HepG2 (cell line): Measurements from ENCODE around the gene CNPY4. TPM values are rescaled to one million over a fixed set of nuclear protein-coding genes. Genes with fewer than 3 reads are reported as not detected.

Source experiments
- ARID2 ChIP-seq: sonication (generic); formaldehyde crosslinking; IDR thresholded peaks from 2 replicates; pipeline ENCODE4 v1.8.1; 2022; ENCODE audit warnings: mild to moderate bottlenecking, missing genetic modification reagents, borderline replicate concordance
- ATF5 ChIP-seq: sonication (generic); formaldehyde crosslinking; IDR thresholded peaks from 2 replicates; pipeline ENCODE4 v1.4.0; 2020; ENCODE audit warnings: mild to moderate bottlenecking, low read depth, missing genetic modification reagents
- E2F2 ChIP-seq: sonication (generic); formaldehyde crosslinking; IDR thresholded peaks from 2 replicates; pipeline ENCODE4 v1.4.0; 2020; ENCODE audit warnings: missing genetic modification reagents, borderline replicate concordance
- FOSL2 ChIP-seq: sonication (generic); formaldehyde crosslinking; IDR thresholded peaks from 2 replicates; pipeline ENCODE4 v1.4.0; 2020; ENCODE audit warnings: missing genetic modification reagents
- GLMP ChIP-seq: sonication (generic); formaldehyde crosslinking; IDR thresholded peaks from 2 replicates; pipeline ENCODE4 v1.9.0; 2021; ENCODE audit warnings: missing genetic modification reagents, mild to moderate bottlenecking, borderline replicate concordance
- HNRNPK ChIP-seq: fragments of 200-400 bp; formaldehyde crosslinking; IDR thresholded peaks from 2 replicates; pipeline ENCODE4 v1.6.1; 2018; ENCODE audit warnings: low read length, low read depth, moderate library complexity, mild to moderate bottlenecking; ENCODE audit not compliant: poor library complexity, severe bottlenecking
- MLXIP ChIP-seq: sonication (generic); formaldehyde crosslinking; IDR thresholded peaks from 2 replicates; pipeline ENCODE4 v1.9.0; 2021; ENCODE audit warnings: missing genetic modification reagents, borderline replicate concordance
- NFAT5 ChIP-seq: sonication (generic); formaldehyde crosslinking; IDR thresholded peaks from 2 replicates; pipeline ENCODE4 v1.4.0; 2020; ENCODE audit warnings: missing genetic modification reagents
- NR1H2 ChIP-seq: sonication (generic); formaldehyde crosslinking; IDR thresholded peaks from 2 replicates; pipeline ENCODE4 v1.8.1; 2022; ENCODE audit warnings: low read depth, missing genetic modification reagents, borderline replicate concordance
- PRPF4 ChIP-seq: fragments of 200-400 bp; formaldehyde crosslinking; IDR thresholded peaks from 2 replicates; pipeline ENCODE4 v1.6.1; 2016; ENCODE audit warnings: low read length, low read depth; ENCODE audit not compliant: poor library complexity, severe bottlenecking
- RCOR2 ChIP-seq: IDR thresholded peaks from 2 replicates; pipeline ENCODE4 v1.6.1; 2016; ENCODE audit warnings: missing biosample characterization, missing genetic modification reagents
- SATB2 ChIP-seq: sonication (generic); formaldehyde crosslinking; IDR thresholded peaks from 2 replicates; pipeline ENCODE4 v1.5.0; 2020; ENCODE audit warnings: missing genetic modification reagents
- SNRNP70 ChIP-seq: fragments of 200-400 bp; formaldehyde crosslinking; IDR thresholded peaks from 2 replicates; pipeline ENCODE4 v1.6.1; 2017; ENCODE audit warnings: mild to moderate bottlenecking, low read depth, low read length, moderate library complexity
- SRY ChIP-seq: sonication (generic); formaldehyde crosslinking; IDR thresholded peaks from 2 replicates; pipeline ENCODE4 v1.8.0; 2022; ENCODE audit warnings: mild to moderate bottlenecking, missing genetic modification reagents
- STAT5B ChIP-seq: sonication (generic); formaldehyde crosslinking; IDR thresholded peaks from 2 replicates; pipeline ENCODE4 v1.4.0; 2020; ENCODE audit warnings: missing genetic modification reagents
- TCF7L2 ChIP-seq: IDR thresholded peaks from 2 replicates; pipeline ENCODE4 v1.6.1; 2011; ENCODE audit warnings: mild to moderate bottlenecking, low read depth, low read length, moderate library complexity
- ZBTB42 ChIP-seq: sonication (generic); formaldehyde crosslinking; IDR thresholded peaks from 2 replicates; pipeline ENCODE4 v1.5.0; 2020; ENCODE audit warnings: mild to moderate bottlenecking, missing genetic modification reagents
- ZNF557 ChIP-seq: sonication (generic); formaldehyde crosslinking; IDR thresholded peaks from 2 replicates; pipeline ENCODE4 v1.4.0; 2020; ENCODE audit warnings: missing genetic modification reagents
- polyA plus RNA-seq, 8 experiments: library from polyadenylated mRNA; depleted of rRNA in 3 of 8; stranded (reverse) in 7 of 8; unstranded in 1 of 8; fragments of >200 nt; fragmentation: Illumina TruSeq in 4 of 8; extraction: Trizol in 4 of 8; gene quantifications; 2 replicates each; pipeline versions ENCODE4 v1.2.1 to v1.2.3, GENCODE V29; 2011 to 2016; ENCODE audit warnings: low read depth in 4 of 8, missing spikeins in 1 of 8, mixed read lengths in 1 of 8; ENCODE audit not compliant: insufficient read depth in 1 of 8
- total RNA-seq, 5 experiments: library from RNA; depleted of rRNA; stranded (reverse); fragments of >200 nt; fragmentation: Illumina TruSeq; extraction: Trizol; gene quantifications; 2 replicates each; pipeline ENCODE4 v1.2.3, GENCODE V29; 2016; ENCODE audit warnings: low read depth in 1 of 5

Gene CNPY4
- total and polyA plus RNA-seq, 2 of the 13 experiments (the other 11 are each of a cell fraction or from before 2014, with no cell fraction given), result 6.2 to 12.7 TPM

GRCh38 chr7:100081535-100082102 lies 37.8 kb upstream of the CNPY4 start, which contains the start of gene ZNF3 (continued):
- TF ChIP-seq SNRNP70 (no peak), FOSL2 (CRISPR knock-in tag) (peak; percentile 89), SATB2 (CRISPR knock-in tag) (no peak), TCF7L2 (no peak), RCOR2 (CRISPR knock-in tag) (0 out of 2 replicates have a peak, but pooled peaks have one; percentile 20), PRPF4 (no peak), ARID2 (CRISPR knock-in tag) (no peak), HNRNPK (peak; percentile 58), ZBTB42 (CRISPR knock-in tag) (no peak; the same call in 1 of the 2 replicates), E2F2 (CRISPR knock-in tag) (0 out of 2 replicates have a peak, but pooled peaks have one; percentile 8), GLMP (CRISPR knock-in tag) (no peak), ATF5 (CRISPR knock-in tag) (no peak), MLXIP (CRISPR knock-in tag) (no peak), STAT5B (CRISPR knock-in tag) (peak; percentile 73; the same call in 1 of the 2 replicates), SRY (CRISPR knock-in tag) (peak; percentile 68), NR1H2 (CRISPR knock-in tag) (no peak), NFAT5 (no peak), ZNF557 (CRISPR knock-in tag) (no peak)
